Tibial nerve (tissue), 4 donors: ENCODE data around the gene ZNF823. TPM values are rescaled to one million over a fixed set of nuclear protein-coding genes. Genes with fewer than 3 reads are reported as not detected.

Experiments
- DNase-seq, 2 donors: peaks; one replicate each; pipeline ENCODE4 v3.0.0-alpha.2; 2019; ENCODE audit warnings: low spot score in 2 of 2
- H3K27ac ChIP-seq, 4 donors: fragments of 200-600 bp; sonication (generic) in 3 of 4; one replicate each; pipeline ENCODE4 v1.5.1; 2017 to 2019; ENCODE audit warnings: mild to moderate bottlenecking in 1 of 4
- H3K27me3 ChIP-seq, 2 donors: fragments of 200-600 bp; sonication (generic) in 1 of 2; one replicate each; pipeline versions ENCODE4 v1.5.1 to v1.6.0; 2017 to 2019
- H3K36me3 ChIP-seq, 3 donors: fragments of 200-600 bp; sonication (generic); one replicate each; pipeline ENCODE4 v1.5.1; 2018 to 2019
- H3K4me1 ChIP-seq, 4 donors: fragments of 200-600 bp; sonication (generic) in 3 of 4; one replicate each; pipeline ENCODE4 v1.5.1; 2017 to 2019
- H3K4me3 ChIP-seq, 4 donors: fragments of 200-600 bp; sonication (generic) in 3 of 4; one replicate each; pipeline ENCODE4 v1.5.1; 2017 to 2019; ENCODE audit warnings: mild to moderate bottlenecking in 1 of 4, moderate library complexity in 1 of 4
- H3K9me3 ChIP-seq, 4 donors: fragments of 200-600 bp; sonication (generic) in 3 of 4; one replicate each; pipeline ENCODE4 v1.5.1; 2017 to 2019
- EP300 ChIP-seq, 2 donors: sonication (generic); formaldehyde crosslinking; IDR thresholded peaks; one replicate each; pipeline ENCODE4 v1.6.1; 2017; ENCODE audit warnings: antibody characterized with exemption in 2 of 2, mild to moderate bottlenecking in 1 of 2
- POLR2A ChIP-seq, 2 donors: fragments of 450-650 bp; IDR thresholded peaks; one replicate each; pipeline ENCODE4 v1.6.1; 2017; ENCODE audit warnings: antibody characterized with exemption in 2 of 2, mild to moderate bottlenecking in 2 of 2, moderate library complexity in 2 of 2
- WGBS, 2 donors: methylation state at CpG; one replicate each; pipeline ENCODE4 v1.1.5; 2018; 5-methylcytosine and 5-hydroxymethylcytosine counted together
- total RNA-seq, 4 donors: library from RNA; depleted of rRNA; stranded (reverse); fragments of >200 nt; gene quantifications; one replicate each; pipeline ENCODE4 v1.1.0, GENCODE V29; 2016
- TF ChIP-seq, protein P1 (sequence below), 5 experiments: fragments of 200-600 bp in 3 of 5; fragments of 450-650 bp in 2 of 5; sonication (generic) in 3 of 5; IDR thresholded peaks; one replicate each; pipeline ENCODE4 v1.5.1; 2016 to 2019; ENCODE audit warnings: antibody characterized with exemption in 5 of 5, mild to moderate bottlenecking in 3 of 5, moderate library complexity in 2 of 5

The ZNF823 gene
- total RNA-seq, 4 donors from 2014 or later: 8.1 to 16.5 (median 10.0) TPM

GRCh38 chr19:11754663-11755062, 15.9 kb upstream of the ZNF823 start:
- WGBS, 2 donors: 84 to 85% methylated on average over 4 of the region's 4 CpGs
- Histone ChIP-seq H3K27me3 (no peaks in the 10 kb centered on the region), H3K4me3 (no peak overlapping the region), H3K9me3 (peaks cover 0 to 38% (median 4%) of the 10 kb centered on the region in 4 donors), H3K36me3 (no peaks in the 10 kb centered on the region), H3K4me1 (no peaks in the 10 kb centered on the region), H3K27ac (no peak overlapping the region)
- no peak for DNase-seq
- TF ChIP-seq EP300 (IDR thresholded peaks at IDR 0.05) (no peak), POLR2A (IDR thresholded peaks at IDR 0.05) (no peak)
- TF ChIP-seq, protein P1, sequence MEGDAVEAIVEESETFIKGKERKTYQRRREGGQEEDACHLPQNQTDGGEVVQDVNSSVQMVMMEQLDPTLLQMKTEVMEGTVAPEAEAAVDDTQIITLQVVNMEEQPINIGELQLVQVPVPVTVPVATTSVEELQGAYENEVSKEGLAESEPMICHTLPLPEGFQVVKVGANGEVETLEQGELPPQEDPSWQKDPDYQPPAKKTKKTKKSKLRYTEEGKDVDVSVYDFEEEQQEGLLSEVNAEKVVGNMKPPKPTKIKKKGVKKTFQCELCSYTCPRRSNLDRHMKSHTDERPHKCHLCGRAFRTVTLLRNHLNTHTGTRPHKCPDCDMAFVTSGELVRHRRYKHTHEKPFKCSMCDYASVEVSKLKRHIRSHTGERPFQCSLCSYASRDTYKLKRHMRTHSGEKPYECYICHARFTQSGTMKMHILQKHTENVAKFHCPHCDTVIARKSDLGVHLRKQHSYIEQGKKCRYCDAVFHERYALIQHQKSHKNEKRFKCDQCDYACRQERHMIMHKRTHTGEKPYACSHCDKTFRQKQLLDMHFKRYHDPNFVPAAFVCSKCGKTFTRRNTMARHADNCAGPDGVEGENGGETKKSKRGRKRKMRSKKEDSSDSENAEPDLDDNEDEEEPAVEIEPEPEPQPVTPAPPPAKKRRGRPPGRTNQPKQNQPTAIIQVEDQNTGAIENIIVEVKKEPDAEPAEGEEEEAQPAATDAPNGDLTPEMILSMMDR (IDR thresholded peaks at IDR 0.05): no peak

DNA sequence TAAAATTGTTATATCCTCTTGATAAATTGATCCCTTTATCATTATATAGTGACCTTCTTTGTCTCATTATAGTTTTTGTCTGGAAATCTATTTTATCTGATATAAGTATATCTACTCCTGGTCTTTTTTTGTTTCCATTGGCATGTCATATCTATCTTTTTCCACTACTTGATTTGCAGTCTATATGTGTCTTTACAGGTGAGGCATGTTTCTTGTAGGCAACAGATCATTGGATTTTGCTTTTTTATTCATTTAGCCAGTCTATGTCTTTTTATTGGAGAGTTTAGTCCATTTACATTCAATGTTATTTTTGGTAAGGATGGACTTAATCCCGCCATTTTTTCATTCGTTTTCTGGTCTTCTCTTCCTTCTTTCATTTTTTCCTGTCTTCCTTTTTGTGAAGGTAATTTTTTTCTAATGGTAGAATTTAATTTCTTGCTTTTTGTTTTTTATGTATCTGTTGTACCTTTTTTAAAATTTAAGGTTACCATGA, 13.5 kb upstream of the ZNF823 start:
- H3K4me1 ChIP-seq: no peaks in the 10 kb centered on the region
- H3K36me3 ChIP-seq: no peaks in the 10 kb centered on the region
- H3K27me3 ChIP-seq: no peaks in the 10 kb centered on the region
- H3K27ac ChIP-seq: no peak overlapping the region
- TF ChIP-seq, protein P1 (IDR thresholded peaks at IDR 0.05): no peak
- TF ChIP-seq EP300 (IDR thresholded peaks at IDR 0.05) (no peak), POLR2A (IDR thresholded peaks at IDR 0.05) (no peak)
- H3K9me3 ChIP-seq: peaks cover 0 to 52% (median 9%) of the 10 kb centered on the region in 4 donors
- no peak for DNase-seq
- H3K4me3 ChIP-seq: no peak overlapping the region
- WGBS, 2 donors: 70 to 91% methylated on average over 2 of the region's 2 CpGs

- Histone ChIP-seq H3K9me3 (peaks cover 0 to 45% (median 10%) of the 10 kb centered on the region in 4 donors), H3K36me3 (no peaks in the 10 kb centered on the region), H3K27me3 (no peaks in the 10 kb centered on the region), H3K27ac (no peak overlapping the region), H3K4me1 (no peaks in the 10 kb centered on the region), H3K4me3 (no peak overlapping the region)
- TF ChIP-seq, protein P1 (IDR thresholded peaks at IDR 0.05): no peak
- TF ChIP-seq EP300 (IDR thresholded peaks at IDR 0.05) (no peak), POLR2A (IDR thresholded peaks at IDR 0.05) (no peak)
- 66% methylated on average over 2 of the region's 2 CpGs for WGBS, 2 donors
- no peak for DNase-seq
These were observed 11.0 kb upstream of the ZNF823 start for GRCh38 chr19:11749751-11750150.

- Histone ChIP-seq H3K4me1 (no peaks in the 10 kb centered on the region), H3K36me3 (no peaks in the 10 kb centered on the region), H3K9me3 (peaks cover 0 to 45% (median 8%) of the 10 kb centered on the region in 4 donors), H3K27ac (no peak overlapping the region), H3K27me3 (no peaks in the 10 kb centered on the region), H3K4me3 (no peak overlapping the region)
- WGBS, 2 donors: 56 to 58% methylated on average over 1 of the region's 1 CpG
- no peak for TF ChIP-seq POLR2A (IDR thresholded peaks at IDR 0.05)
- TF ChIP-seq, protein P1 (IDR thresholded peaks at IDR 0.05): no peak
- TF ChIP-seq EP300 (IDR thresholded peaks at IDR 0.05): no peak
- no peak for DNase-seq
These were observed 8.5 kb upstream of the ZNF823 start for GRCh38 chr19:11747277-11747676.

GRCh38 chr19:11745869-11746268, 7.1 kb upstream of the ZNF823 start:
- no peaks in the 10 kb centered on the region for H3K36me3 ChIP-seq
- no peaks in the 10 kb centered on the region for H3K4me1 ChIP-seq
- H3K27ac ChIP-seq: no peak overlapping the region
- TF ChIP-seq, protein P1 (IDR thresholded peaks at IDR 0.05): no peak
- no peak for DNase-seq
- peaks cover 0 to 37% (median 8%) of the 10 kb centered on the region in 4 donors for H3K9me3 ChIP-seq
- no peaks in the 10 kb centered on the region for H3K27me3 ChIP-seq
- H3K4me3 ChIP-seq: no peak overlapping the region
